Stimulated activated CD4-positive, alpha-beta T cell treated with anti-CD3 and anti-CD28 coated beads, Interleukin-12 subunit alpha, Interleukin-12 subunit beta, amount 100 ng/mL, for 24 hours (primary cell): ENCODE results near the gene USE1.

ENCODE experiments used
- DNase-seq, 2 experiments: peaks; one replicate each; pipeline ENCODE4 v3.0.0-alpha.2; 2020; ENCODE audit warnings: low read depth in 2 of 2

The USE1 gene

GRCh38 chr19:17235971-17236777 is 21.0 kb downstream of the USE1 start:
- DNase-seq, result no peak

GRCh38 chr19:17236811-17237543 is 21.8 kb downstream of the USE1 start:
- DNase-seq, result no peak

- no peak for DNase-seq
Measured at GRCh38 chr19:17237747-17238706, 22.9 kb downstream of the USE1 start.

- no peak for DNase-seq
Measured at GRCh38 chr19:17240062-17240752, 25.1 kb downstream of the USE1 start.

- no peak for DNase-seq
Measured at GRCh38 chr19:17240826-17241399, 25.8 kb downstream of the USE1 start.

GRCh38 chr19:17242431-17243208 is 27.5 kb downstream of the USE1 start:
- DNase-seq, result no peak

- no peak for DNase-seq
Measured at GRCh38 chr19:17243211-17243829, 28.2 kb downstream of the USE1 start.

- DNase-seq, result no peak
Measured at GRCh38 chr19:17243830-17244617, 28.9 kb downstream of the USE1 start.

- no peak for DNase-seq
Measured at GRCh38 chr19:17244618-17245534, 29.7 kb downstream of the USE1 start.

- DNase-seq, result no peak
Measured at GRCh38 chr19:17245535-17245984, 30.4 kb downstream of the USE1 start, which contains the start of gene NR2F6. TSS of gene NR2F6 (minus strand) at chr19:17245919. CDS start at chr19:17245220, 699 bp downstream.

- DNase-seq, result no peak
Measured at GRCh38 chr19:17246681-17247425, 31.7 kb downstream of the USE1 start.

GRCh38 chr19:17248011-17248776 is 33.0 kb downstream of the USE1 start:
- DNase-seq, result no peak

GRCh38 chr19:17249887-17250548 is 34.9 kb downstream of the USE1 start:
- no peak for DNase-seq

GRCh38 chr19:17254636-17255035 is 39.5 kb downstream of the USE1 start:
- no peak for DNase-seq

GRCh38 chr19:17255150-17255621 is 40.0 kb downstream of the USE1 start:
- DNase-seq, result no peak
